HG03571 (cell line): ENCODE measurements around the gene ZNF215.
"Not testable (repeated sequence)": the region's sequence is repeated elsewhere in the genome, so short reads cannot be mapped to it uniquely, and the experiment has no call there.

Experiments
- ATAC-seq: cut with Tn5 transposase; IDR thresholded peaks from one replicate; pipeline ENCODE4 v1.9.1; 2021; ENCODE audit not compliant: unreplicated experiment

Gene ZNF215

GRCh38 chr11:6932145-6932544 is 5.9 kb downstream of the ZNF215 start:
- no peak for ATAC-seq

- ATAC-seq = no peak
Measured at GRCh38 chr11:6941970-6942369, 15.7 kb downstream of the ZNF215 start.

GRCh38 chr11:6943131-6943530 is 16.9 kb downstream of the ZNF215 start:
- no peak for ATAC-seq

GRCh38 chr11:6954248-6954647 is 28.0 kb downstream of the ZNF215 start:
- ATAC-seq = not testable (repeated sequence)

- ATAC-seq = no peak
Measured at GRCh38 chr11:6962141-6962540, 35.9 kb downstream of the ZNF215 start.

- ATAC-seq = no peak
Measured at GRCh38 chr11:6962673-6963072, 36.4 kb downstream of the ZNF215 start.

GRCh38 chr11:6968816-6969215 is 42.6 kb downstream of the ZNF215 start:
- no peak for ATAC-seq

GRCh38 chr11:6969854-6970253 is 43.6 kb downstream of the ZNF215 start:
- ATAC-seq = not testable (repeated sequence)

GRCh38 chr11:6979365-6979764 is 53.1 kb downstream of the ZNF215 start:
- ATAC-seq = no peak

- no peak for ATAC-seq
Measured at GRCh38 chr11:6986487-6986886, 60.3 kb downstream of the ZNF215 start.

GRCh38 chr11:6988506-6988905 is 62.3 kb downstream of the ZNF215 start:
- no peak for ATAC-seq

- ATAC-seq = no peak
Measured at GRCh38 chr11:6991227-6991626, 65.0 kb downstream of the ZNF215 start.

GRCh38 chr11:6992026-6992425 is 65.8 kb downstream of the ZNF215 start:
- ATAC-seq = no peak

GRCh38 chr11:6992457-6993417 is 66.5 kb downstream of the ZNF215 start:
- no peak for ATAC-seq

GRCh38 chr11:6995703-6996102 is 69.5 kb downstream of the ZNF215 start:
- ATAC-seq = no peak

GRCh38 chr11:7004482-7004881 is 78.3 kb downstream of the ZNF215 start:
- ATAC-seq = no peak
